Measurements from ENCODE around the gene DDR2. TPM values are rescaled to one million over a fixed set of nuclear protein-coding genes. Genes with fewer than 3 reads are reported as not detected.

Gene DDR2
- total RNA-seq, 2 donors from 2014 or later = 14.2 to 27.0 TPM

- no peaks in the 10 kb centered on the region for H3K27me3 ChIP-seq (replicated peaks; ENCODE audit: insufficient read depth)
- H3K36me3 ChIP-seq = no peaks in the 10 kb centered on the region
- TF ChIP-seq CTCF (IDR thresholded peaks at IDR 0.05) = no peak
- H3K27ac ChIP-seq = no peak overlapping the region
- no peaks in the 10 kb centered on the region for H3K4me1 ChIP-seq (replicated peaks)
- H3K9me3 ChIP-seq = no peaks in the 10 kb centered on the region
- intact Hi-C loops (cut with DNase I) = no loop called here
- WGBS = 64% methylated on average over 4 of the region's 4 CpGs
- no peak overlapping the region for H3K4me3 ChIP-seq
- DNase-seq (ENCODE audit: low spot score) = no peak
Observed at GRCh38 chr1:162635418-162635817, 3.2 kb downstream of the DDR2 start.

- Histone ChIP-seq H3K36me3 (no peaks in the 10 kb centered on the region), H3K27me3 (replicated peaks; ENCODE audit: insufficient read depth) (no peaks in the 10 kb centered on the region), H3K4me1 (replicated peaks) (no peaks in the 10 kb centered on the region), H3K9me3 (no peaks in the 10 kb centered on the region), H3K27ac (no peak overlapping the region), H3K4me3 (no peak overlapping the region)
- 91% methylated on average over 7 of the region's 7 CpGs for whole genome bisulfite sequencing
- intact Hi-C loops (cut with DNase I) = no loop called here
- TF ChIP-seq CTCF (IDR thresholded peaks at IDR 0.05) = no peak
- no peak for TF ChIP-seq POLR2AphosphoS5 (IDR thresholded peaks at IDR 0.05)
- no peak for TF ChIP-seq POLR2A (IDR thresholded peaks at IDR 0.05)
- no peak for DNase-seq (ENCODE audit: low spot score)
Observed at GRCh38 chr1:162639718-162640117, 7.5 kb downstream of the DDR2 start.

- TF ChIP-seq CTCF (IDR thresholded peaks at IDR 0.05) (no peak), POLR2A (IDR thresholded peaks at IDR 0.05) (no peak), POLR2AphosphoS5 (IDR thresholded peaks at IDR 0.05) (no peak)
Observed at GRCh38 chr1:162641114-162641513, 8.8 kb downstream of the DDR2 start.

GRCh38 chr1:162644986-162645314 lies 12.7 kb downstream of the DDR2 start:
- Histone ChIP-seq H3K27ac (no peak overlapping the region), H3K27me3 (replicated peaks; ENCODE audit: insufficient read depth) (no peaks in the 10 kb centered on the region), H3K4me3 (no peak overlapping the region), H3K9me3 (no peaks in the 10 kb centered on the region), H3K36me3 (no peaks in the 10 kb centered on the region), H3K4me1 (replicated peaks) (no peaks in the 10 kb centered on the region)
- intact Hi-C loops (cut with DNase I) = no loop called here
- WGBS = 98% methylated on average over 3 of the region's 3 CpGs
- no peak for TF ChIP-seq CTCF (IDR thresholded peaks at IDR 0.05)
- TF ChIP-seq POLR2AphosphoS5 (IDR thresholded peaks at IDR 0.05) = no peak
- no peak for TF ChIP-seq POLR2A (IDR thresholded peaks at IDR 0.05)
- no peak for DNase-seq (ENCODE audit: low spot score)

More at GRCh38 chr1:162641114-162641513, 8.8 kb downstream of the DDR2 start:
- no peak for DNase-seq (ENCODE audit: low spot score)
- Histone ChIP-seq H3K4me1 (replicated peaks) (no peaks in the 10 kb centered on the region), H3K4me3 (no peak overlapping the region), H3K27ac (no peak overlapping the region), H3K27me3 (replicated peaks; ENCODE audit: insufficient read depth) (no peaks in the 10 kb centered on the region), H3K36me3 (no peaks in the 10 kb centered on the region), H3K9me3 (no peaks in the 10 kb centered on the region)
- 87% methylated on average over 2 of the region's 2 CpGs for WGBS
- intact Hi-C loops (cut with DNase I) = no loop called here

- H3K36me3 ChIP-seq = no peaks in the 10 kb centered on the region
- no peaks in the 10 kb centered on the region for H3K27me3 ChIP-seq (replicated peaks; ENCODE audit: insufficient read depth)
- DNase-seq (ENCODE audit: low spot score) = no peak
- H3K27ac ChIP-seq = no peak overlapping the region
- no peaks in the 10 kb centered on the region for H3K9me3 ChIP-seq
- intact Hi-C loops (cut with DNase I) = no loop called here
- WGBS = 83% methylated on average over 4 of the region's 4 CpGs
- H3K4me1 ChIP-seq (replicated peaks) = no peaks in the 10 kb centered on the region
- no peak for TF ChIP-seq POLR2A (IDR thresholded peaks at IDR 0.05)
- TF ChIP-seq POLR2AphosphoS5 (IDR thresholded peaks at IDR 0.05) = no peak
- no peak for TF ChIP-seq CTCF (IDR thresholded peaks at IDR 0.05)
- no peak overlapping the region for H3K4me3 ChIP-seq
Observed at GRCh38 chr1:162645666-162646065, 13.4 kb downstream of the DDR2 start.
